ENCODE measurements around the gene SLC28A1. TPM values are rescaled to one million over a fixed set of nuclear protein-coding genes. Genes with fewer than 3 reads are reported as not detected.

The SLC28A1 gene
- total RNA-seq, 1 donor from 2014 or later, result not detected

- intact Hi-C loops (cut with micrococcal nuclease), result loop anchor here (10.0 kb wide), 1 partner anchor 274 kb away; the partner anchor contains the start of gene SEC11A
Measured at GRCh38 chr15:84988909-84989644, 104.6 kb downstream of the SLC28A1 start.

- intact Hi-C loops (cut with micrococcal nuclease), result no loop called here
Measured at GRCh38 chr15:84990507-84990906, 106.0 kb downstream of the SLC28A1 start.

GRCh38 chr15:84991014-84991712, 106.7 kb downstream of the SLC28A1 start:
- intact Hi-C loops (cut with micrococcal nuclease), result no loop called here

DNA sequence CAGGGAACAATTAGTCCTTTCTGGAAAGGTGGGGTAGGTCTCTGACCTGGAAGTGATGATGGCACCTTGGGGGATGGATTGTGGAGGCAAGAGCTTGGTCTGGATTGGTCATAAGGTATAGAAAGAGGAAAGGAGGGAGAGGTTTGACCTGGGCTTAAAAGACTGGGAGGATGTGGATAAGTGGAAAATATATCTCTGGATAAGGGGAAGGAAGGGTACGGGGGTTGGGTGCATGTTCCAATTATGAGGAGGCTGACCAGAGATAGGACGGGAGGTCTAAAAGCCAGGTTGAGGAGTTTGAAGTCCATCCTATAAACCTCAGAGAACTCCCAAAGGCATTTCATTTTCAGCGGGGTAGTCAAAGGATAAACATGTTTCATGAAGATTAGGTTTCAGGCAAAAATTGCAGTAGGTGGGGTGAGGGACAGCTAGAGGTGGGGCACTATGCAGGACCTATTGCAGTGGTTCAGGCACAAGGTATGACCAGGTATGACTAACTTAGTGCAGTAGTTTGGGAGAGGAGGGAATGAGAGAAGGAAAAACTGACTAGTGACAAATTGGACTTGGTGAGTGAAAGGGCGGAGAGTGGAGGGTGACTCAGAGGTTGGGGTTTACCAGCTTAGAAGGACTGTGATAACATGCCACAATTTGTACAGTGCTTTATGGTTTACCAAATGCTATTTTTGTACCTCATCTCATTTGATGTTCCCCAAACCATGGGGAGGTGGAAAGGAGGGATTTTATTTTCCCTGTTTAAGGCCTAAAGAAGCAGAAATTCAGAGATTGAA, 107.9 kb downstream of the SLC28A1 start:
- intact Hi-C loops (cut with micrococcal nuclease), result no loop called here

Other genes with a start within 250 kb of the SLC28A1 start
- 24.8 and 26.0 TPM in 2 replicates for gene WDR73, start 230.4 kb upstream of the SLC28A1 start, total RNA-seq
- 2.3 and 4.3 TPM in 2 replicates for gene NMB, start 226.5 kb upstream of the SLC28A1 start, total RNA-seq
- gene SEC11A, start 168.5 kb upstream of the SLC28A1 start, total RNA-seq, result 115 and 116 TPM in 2 replicates
- gene ZNF592, start 136.1 kb upstream of the SLC28A1 start, total RNA-seq, result 43.5 and 44.0 TPM in 2 replicates
- 0.30 and 0.80 TPM in 2 replicates for gene ALPK3, start 67.3 kb upstream of the SLC28A1 start, total RNA-seq
- gene PDE8A, start 97.2 kb downstream of the SLC28A1 start, total RNA-seq, result 10.9 and 12.5 TPM in 2 replicates

All from T-helper 2 cell treated with Interferon-gamma antibody and Interleukin-4, amounts not matched to agents 100 ng/mL and 5 ng/mL, for 36 hours (primary cell).